ENCODE measurements around the gene PSEN2.

DNA sequence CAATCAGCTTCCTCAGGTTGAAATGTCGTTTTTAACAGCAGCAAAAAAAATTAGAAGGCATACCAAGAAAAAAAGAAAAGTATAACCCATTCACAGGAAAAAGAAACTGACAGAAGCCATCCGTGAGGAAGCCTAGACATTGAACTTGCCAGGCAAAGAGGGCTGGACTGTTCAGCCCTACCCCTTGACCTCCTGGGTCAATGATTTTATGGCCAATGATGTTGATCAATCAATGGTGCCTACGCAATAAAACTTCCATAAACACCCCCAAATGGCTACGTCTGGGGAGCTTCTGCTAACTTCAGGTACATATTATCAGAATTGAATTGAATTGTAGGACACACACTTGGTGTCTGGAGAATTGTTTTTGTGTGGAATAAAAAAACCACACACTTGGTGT, 4.8 kb upstream of the PSEN2 start:
- TF ChIP-seq, protein P1, sequence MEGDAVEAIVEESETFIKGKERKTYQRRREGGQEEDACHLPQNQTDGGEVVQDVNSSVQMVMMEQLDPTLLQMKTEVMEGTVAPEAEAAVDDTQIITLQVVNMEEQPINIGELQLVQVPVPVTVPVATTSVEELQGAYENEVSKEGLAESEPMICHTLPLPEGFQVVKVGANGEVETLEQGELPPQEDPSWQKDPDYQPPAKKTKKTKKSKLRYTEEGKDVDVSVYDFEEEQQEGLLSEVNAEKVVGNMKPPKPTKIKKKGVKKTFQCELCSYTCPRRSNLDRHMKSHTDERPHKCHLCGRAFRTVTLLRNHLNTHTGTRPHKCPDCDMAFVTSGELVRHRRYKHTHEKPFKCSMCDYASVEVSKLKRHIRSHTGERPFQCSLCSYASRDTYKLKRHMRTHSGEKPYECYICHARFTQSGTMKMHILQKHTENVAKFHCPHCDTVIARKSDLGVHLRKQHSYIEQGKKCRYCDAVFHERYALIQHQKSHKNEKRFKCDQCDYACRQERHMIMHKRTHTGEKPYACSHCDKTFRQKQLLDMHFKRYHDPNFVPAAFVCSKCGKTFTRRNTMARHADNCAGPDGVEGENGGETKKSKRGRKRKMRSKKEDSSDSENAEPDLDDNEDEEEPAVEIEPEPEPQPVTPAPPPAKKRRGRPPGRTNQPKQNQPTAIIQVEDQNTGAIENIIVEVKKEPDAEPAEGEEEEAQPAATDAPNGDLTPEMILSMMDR (conservative IDR thresholded peaks at IDR 0.05; ENCODE audit: low read depth, low read length), result no peak
- no peak for TF ChIP-seq EZH2 (IDR thresholded peaks at IDR 0.05; ENCODE audit: borderline replicate concordance, low read depth, low read length, poor library complexity, severe bottlenecking)

Measured in A673 (cell line).